Lung microvascular endothelial cell (primary cell): ENCODE measurements around the gene ADAMTSL4. TPM values are rescaled to one million over a fixed set of nuclear protein-coding genes. Genes with fewer than 3 reads are reported as not detected.
"Not testable (repeated sequence)": the region's sequence is repeated elsewhere in the genome, so short reads cannot be mapped to it uniquely, and the experiment has no call there.

Experiments used
- DNase-seq, 2 donors: peaks; one replicate each; pipeline versions ENCODE4 v3.0.0 to v3.0.0-alpha.2; 2010; ENCODE audit warnings: low read depth in 2 of 2
- total RNA-seq: library from RNA; depleted of rRNA; stranded (reverse); fragments of >200 nt; gene quantifications from 2 replicates; pipeline ENCODE4 v1.2.1, GENCODE V29; 2014

Gene ADAMTSL4
- total RNA-seq, 1 donor from 2014 or later: 0.20 TPM

GRCh38 chr1:150582371-150582770 lies 33.2 kb downstream of the ADAMTSL4 start:
- DNase-seq: no peak

- DNase-seq: no peak
Observed at GRCh38 chr1:150596095-150596892, 47.1 kb downstream of the ADAMTSL4 start.

GRCh38 chr1:150596976-150597375 lies 47.8 kb downstream of the ADAMTSL4 start:
- no peak for DNase-seq

- not testable (repeated sequence) for DNase-seq
Observed at GRCh38 chr1:150598346-150598745, 49.1 kb downstream of the ADAMTSL4 start.

- no peak for DNase-seq
Observed at GRCh38 chr1:150601540-150601939, 52.3 kb downstream of the ADAMTSL4 start.

- DNase-seq: not testable (repeated sequence)
Observed at GRCh38 chr1:150602372-150602771, 53.2 kb downstream of the ADAMTSL4 start.

- no peak for DNase-seq
Observed at GRCh38 chr1:150603711-150604110, 54.5 kb downstream of the ADAMTSL4 start.

GRCh38 chr1:150604226-150604588 lies 55.0 kb downstream of the ADAMTSL4 start:
- DNase-seq: no peak

- DNase-seq: not testable (repeated sequence)
Observed at GRCh38 chr1:150605451-150605731, 56.2 kb downstream of the ADAMTSL4 start.

- no peak for DNase-seq
Observed at GRCh38 chr1:150606463-150607142, 57.4 kb downstream of the ADAMTSL4 start.

GRCh38 chr1:150609732-150610131 lies 60.5 kb downstream of the ADAMTSL4 start:
- DNase-seq: peak in 1 of 2 donors; percentile 67

Other genes with a start within 250 kb of the ADAMTSL4 start
- gene PRPF3, start 227.9 kb upstream of the ADAMTSL4 start, total RNA-seq: 17.9 and 25.2 TPM in 2 replicates
- gene RPRD2, start 185.3 kb upstream of the ADAMTSL4 start, total RNA-seq: 6.3 and 7.9 TPM in 2 replicates
- gene TARS2, start 62.0 kb upstream of the ADAMTSL4 start, total RNA-seq: 8.7 TPM in 2 replicates
- under 0.01 TPM in 2 replicates for gene ECM1, start 41.3 kb upstream of the ADAMTSL4 start, total RNA-seq
- gene FALEC, start 33.7 kb upstream of the ADAMTSL4 start, total RNA-seq: not detected in 2 replicates
- gene MCL1, start 30.2 kb downstream of the ADAMTSL4 start, total RNA-seq: 114 and 208 TPM in 2 replicates
- gene ENSA, start 80.2 kb downstream of the ADAMTSL4 start, total RNA-seq: 66.0 and 75.2 TPM in 2 replicates
- 9.1 and 10.0 TPM in 2 replicates for gene GOLPH3L, start 147.7 kb downstream of the ADAMTSL4 start, total RNA-seq
- 0.20 TPM in 1 of 2 replicates, not detected in the other for gene HORMAD1, start 171.5 kb downstream of the ADAMTSL4 start, total RNA-seq
- gene CTSS, start 216.4 kb downstream of the ADAMTSL4 start, total RNA-seq: 31.4 and 38.3 TPM in 2 replicates